Right kidney (tissue), 1 donor: ENCODE data around the gene PACRG.
"Not testable (repeated sequence)": the region's sequence is repeated elsewhere in the genome, so short reads cannot be mapped to it uniquely, and the experiment has no call there.

Experiments
- DNase-seq: peaks from one replicate; pipeline ENCODE4 v3.0.0-alpha.2; 2016

The PACRG gene

DNA sequence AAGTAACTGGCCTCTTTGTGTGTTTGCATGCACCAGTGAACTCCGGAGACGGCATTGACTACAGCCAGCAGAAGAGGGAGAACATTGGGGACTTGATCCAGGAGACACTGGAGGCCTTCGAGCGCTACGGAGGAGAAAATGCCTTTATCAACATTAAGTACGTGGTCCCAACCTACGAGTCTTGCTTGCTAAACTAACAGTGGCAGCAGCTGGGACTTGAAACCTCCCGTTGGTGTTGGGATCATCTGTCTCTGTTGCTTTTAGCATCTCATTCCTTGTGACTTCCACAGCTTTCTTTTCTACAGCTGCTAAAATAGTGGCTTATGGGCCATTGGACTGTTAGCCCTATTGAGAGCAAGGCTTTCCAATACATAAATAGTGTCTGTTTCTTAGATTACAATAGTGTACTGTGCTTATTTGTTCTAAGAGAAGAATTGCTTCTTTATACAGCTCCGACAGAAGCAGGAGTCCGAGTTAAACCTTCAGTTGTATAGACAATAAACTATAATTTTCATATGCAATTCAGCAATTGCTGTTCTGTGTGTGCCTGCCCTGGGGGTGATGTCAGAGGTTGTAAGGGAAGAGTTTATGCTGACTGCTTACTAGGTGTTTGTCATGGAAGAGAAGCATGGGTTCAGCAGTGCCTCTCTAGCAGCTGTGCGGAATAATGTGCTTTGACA lies 587.2 kb downstream of the PACRG start:
- DNase-seq = no peak

DNA sequence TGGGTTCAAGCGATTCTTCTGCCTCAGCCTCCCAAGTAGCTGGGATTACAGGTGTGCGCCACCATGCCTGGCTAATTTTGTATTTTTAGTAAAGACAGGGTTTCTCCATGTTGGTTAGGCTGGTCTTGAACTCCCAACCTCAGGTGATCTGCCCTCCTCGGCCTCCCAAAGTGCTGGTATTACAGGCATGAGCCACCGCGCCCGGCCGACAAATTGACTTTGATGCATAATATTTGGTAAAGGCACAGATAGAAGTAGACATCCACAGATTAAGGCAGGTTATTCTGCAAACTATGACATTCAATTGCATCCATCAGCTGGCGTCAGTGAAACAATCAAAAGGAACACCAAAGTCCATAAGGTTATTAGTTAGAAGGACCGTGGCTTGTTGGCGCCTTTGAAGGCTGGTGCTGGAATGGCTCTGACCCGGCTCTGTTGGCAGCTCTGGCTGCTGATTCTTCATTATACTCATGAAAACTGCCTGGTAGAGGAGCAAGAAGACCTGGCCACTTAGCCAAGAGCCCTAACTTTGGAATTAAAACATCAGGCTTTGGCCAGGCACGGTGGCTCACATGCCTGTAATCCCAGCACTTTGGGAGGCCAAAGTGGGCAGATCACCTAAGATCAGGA lies 589.2 kb downstream of the PACRG start:
- not testable (repeated sequence) for DNase-seq

GRCh38 chr6:163318071-163318786 lies 590.5 kb downstream of the PACRG start:
- DNase-seq = no peak

DNA sequence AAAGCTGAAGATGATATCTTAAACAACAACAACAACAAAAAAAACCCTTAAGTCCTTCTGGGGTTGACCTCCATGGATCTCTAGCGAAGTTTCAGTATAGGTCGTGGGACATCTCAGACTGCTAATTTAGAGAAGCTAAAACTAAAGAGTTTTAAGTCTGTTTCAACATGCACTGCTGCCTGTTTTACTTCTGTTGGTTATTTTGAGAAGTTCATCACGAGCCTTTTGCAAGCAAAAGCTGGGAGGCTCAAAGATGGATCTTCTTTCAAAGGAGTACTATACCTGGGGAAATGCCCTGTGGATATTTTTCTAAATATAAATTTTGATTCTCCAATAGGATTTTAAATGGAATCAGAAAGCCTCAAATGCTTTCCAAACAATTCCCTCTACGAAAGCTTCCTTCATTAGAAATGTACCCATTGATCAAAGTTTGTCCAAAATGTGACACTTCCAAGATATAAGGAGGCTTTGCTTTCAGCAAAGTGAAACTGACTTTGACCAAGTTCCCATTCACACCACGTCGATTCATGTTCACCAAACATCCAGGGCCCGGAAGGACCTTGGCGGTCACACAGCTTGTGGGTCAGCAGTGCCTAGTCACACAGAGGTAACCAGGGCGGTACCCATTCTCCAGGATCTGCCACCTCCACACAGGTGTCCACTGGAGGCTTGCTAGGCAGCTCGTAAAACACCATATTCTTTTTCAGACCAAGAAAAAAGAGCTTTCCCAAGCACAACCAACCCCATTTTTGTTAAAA lies 592.0 kb downstream of the PACRG start:
- DNase-seq = no peak

- DNase-seq = no peak
These were observed 592.6 kb downstream of the PACRG start for GRCh38 chr6:163320402-163320801.

DNA sequence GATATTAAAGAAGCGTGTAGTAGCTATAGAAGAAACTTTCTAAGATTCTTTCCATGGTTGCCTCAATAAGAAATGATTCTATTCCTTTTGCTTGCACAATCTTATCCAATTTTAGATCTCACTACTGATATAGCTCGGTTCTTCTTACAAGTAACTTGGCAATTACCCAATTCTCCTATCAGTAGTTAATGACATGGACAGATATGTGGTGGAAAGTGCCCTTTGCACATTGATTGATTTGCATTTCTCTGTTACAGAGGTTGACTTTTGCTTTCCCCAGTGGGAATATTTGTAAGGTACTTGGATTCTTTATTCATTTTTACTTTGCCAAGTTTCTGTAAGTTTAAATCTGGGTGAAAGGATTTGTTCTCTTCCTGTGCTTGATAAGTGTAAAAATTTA lies 593.0 kb downstream of the PACRG start:
- DNase-seq = no peak

GRCh38 chr6:163321717-163322116 lies 593.9 kb downstream of the PACRG start:
- DNase-seq = no peak

DNA sequence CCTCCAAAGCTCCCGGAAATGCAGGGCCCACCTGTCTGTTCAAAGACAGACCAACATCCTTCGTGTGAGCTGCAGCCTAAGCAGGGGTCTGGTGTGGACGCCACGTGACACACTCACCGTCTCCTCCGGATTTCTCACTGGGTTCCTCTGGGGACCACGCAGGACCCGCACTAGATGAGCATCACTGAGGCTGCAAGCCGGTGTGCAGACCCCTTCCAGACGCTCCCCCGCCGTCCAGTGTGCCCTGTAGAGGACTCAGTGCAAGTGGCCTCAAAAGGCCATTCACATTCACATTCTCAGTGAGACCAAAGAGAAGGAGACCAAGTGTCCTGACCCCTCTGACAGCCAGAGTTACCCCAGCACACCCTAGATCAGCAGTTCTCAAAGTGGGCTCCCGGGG lies 595.5 kb downstream of the PACRG start:
- no peak for DNase-seq

DNA sequence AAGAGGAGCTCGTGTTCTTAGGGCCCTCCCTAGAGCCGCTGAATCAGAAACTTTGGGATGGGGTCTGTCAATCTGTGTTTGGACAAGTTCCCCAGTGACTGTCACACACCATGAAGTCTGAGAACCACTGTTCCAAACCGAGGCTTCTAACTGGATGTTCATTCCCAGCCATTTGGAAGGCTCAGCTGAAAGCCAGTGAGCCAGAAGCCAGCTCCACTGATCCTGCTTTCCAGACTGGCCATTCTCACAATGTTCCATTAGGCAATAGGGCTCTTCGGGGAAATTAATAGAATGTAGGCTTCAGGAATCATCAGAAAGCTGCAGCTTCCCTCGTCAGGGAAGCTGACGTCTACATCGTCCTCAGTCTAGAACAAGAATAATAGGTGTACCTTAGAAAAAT lies 595.9 kb downstream of the PACRG start:
- no peak for DNase-seq

GRCh38 chr6:163324326-163324687 lies 596.5 kb downstream of the PACRG start:
- no peak for DNase-seq

- DNase-seq = no peak
These were observed 597.1 kb downstream of the PACRG start for GRCh38 chr6:163324688-163325389.

DNA sequence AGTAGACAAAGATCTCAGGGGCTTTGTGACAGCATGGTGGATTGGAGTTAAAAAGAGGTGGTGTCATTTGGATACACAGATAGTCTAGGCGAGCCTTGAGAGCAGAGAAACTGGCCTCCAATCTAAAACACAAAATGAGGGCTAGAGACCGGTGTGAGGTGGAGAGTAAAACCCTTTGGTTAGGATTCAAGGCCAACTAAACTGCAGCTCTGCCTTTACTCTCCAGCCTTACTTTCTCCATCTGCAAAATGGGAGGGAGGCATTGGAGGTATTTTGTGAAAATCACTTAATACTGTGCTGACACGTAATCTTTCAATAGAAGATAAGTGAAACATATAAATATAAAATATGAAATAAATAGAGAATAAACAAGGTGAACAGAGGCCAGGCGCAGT lies 597.6 kb downstream of the PACRG start:
- no peak for DNase-seq

- no peak for DNase-seq
These were observed 599.5 kb downstream of the PACRG start for GRCh38 chr6:163327165-163327880.

- DNase-seq = no peak
These were observed 600.1 kb downstream of the PACRG start for GRCh38 chr6:163327921-163328320.

DNA sequence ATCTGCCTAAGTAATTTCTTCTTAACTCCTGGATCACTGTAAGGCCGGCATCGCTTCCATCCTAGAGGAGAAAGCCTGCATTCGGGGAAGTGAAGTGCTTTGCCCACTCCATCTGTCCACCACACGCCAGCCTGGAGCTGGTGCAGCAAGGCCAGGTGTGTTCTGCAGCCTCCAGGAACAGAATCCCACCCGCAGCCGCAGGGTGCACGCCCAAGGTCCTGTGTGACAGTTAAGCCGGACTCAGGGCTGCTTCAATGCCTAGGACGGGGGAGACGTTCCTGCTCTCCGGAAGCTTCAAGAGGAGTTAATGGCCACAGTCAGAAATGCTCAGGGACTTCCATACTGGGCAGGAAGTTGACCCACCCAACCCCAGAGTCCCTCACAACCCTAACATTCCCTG lies 600.6 kb downstream of the PACRG start:
- no peak for DNase-seq

DNA sequence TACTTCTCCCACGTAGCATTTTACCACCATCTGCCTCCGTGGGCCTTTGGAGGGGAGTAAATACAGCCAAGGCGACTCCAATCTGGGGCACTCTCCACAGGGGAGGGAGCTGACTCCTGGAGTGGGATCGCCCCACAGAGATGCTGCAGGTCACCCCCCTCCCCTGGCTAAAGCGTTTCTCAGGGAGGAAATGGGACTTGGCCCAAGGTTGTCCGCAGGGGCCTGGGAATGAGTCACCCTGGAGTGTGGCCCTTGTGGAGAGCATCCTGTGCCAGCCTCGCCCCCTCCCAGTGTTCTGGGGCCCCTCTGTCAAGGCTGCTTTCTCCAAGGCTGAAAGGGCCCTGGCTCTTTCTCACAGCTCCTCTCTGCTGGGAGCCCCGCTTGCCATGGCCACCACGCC lies 602.2 kb downstream of the PACRG start:
- DNase-seq = no peak

GRCh38 chr6:163331245-163331644 lies 603.5 kb downstream of the PACRG start:
- no peak for DNase-seq

DNA sequence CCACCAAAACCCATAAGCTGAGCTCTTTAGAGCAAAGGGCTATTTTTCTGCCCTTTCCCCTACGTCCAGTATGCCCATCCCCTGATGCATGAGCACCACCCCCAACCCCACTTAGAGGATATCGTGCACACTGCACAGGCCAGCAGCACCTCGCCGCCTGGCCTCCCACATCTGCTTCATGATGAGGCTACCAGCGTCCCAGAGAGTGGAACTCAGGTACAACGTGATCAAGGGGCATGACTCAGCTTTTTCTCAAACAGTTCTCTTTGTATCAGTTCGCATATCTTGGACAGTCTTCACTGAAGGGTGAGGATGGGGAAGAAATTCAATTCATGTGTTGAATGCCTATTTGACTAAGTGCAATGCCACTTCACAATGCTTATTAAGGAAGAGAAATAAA lies 604.8 kb downstream of the PACRG start:
- no peak for DNase-seq

DNA sequence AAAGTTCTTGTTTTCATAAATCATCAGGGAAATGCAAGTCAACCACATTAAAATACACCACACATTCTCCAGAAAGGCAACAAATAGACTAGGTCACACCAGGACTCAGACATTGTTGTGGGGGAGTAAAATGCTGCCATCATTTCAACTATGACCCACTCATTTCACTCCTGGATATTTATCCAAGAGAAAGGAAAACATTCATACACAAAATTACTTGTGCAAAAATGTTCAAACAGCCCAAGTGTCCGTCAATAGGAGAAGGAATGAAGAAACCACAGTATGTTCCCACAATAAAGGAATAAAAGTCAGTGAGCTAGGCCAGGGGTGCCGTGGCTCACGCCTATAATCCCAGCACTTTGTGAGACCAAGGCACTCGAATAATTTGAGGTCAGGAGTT lies 605.3 kb downstream of the PACRG start:
- DNase-seq = no peak

GRCh38 chr6:163333701-163334663 lies 606.2 kb downstream of the PACRG start:
- DNase-seq = no peak

DNA sequence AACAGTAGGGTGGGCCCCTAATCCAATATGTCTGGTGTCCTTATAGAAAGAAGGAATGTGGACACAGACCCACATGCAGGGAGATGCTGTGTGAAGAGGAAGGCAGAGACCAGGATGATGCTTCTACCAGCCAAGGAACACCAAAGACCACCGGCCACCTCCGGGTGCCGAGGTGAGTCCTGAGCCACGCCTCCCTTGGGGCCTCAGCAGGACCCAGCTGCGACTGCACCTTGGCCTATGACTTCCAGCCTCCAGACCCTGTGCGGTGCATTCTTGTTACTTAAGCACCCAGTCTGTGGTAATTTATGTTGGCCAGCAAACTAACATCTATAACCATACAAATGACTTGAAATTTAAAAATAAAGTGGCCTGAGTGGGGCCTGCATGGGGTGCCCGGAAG lies 607.3 kb downstream of the PACRG start:
- no peak for DNase-seq
